GM18526 (cell line): Measurements from ENCODE around the gene ARMC9.

Source experiments
- POLR2A ChIP-seq: IDR thresholded peaks from 3 replicates; pipeline ENCODE4 v1.6.1; 2011; ENCODE audit not compliant: insufficient read length; ENCODE audit errors: extremely low read depth

Gene ARMC9

GRCh38 chr2:231423176-231423575 is 224.7 kb downstream of the ARMC9 start:
- TF ChIP-seq POLR2A, result no peak
